22Rv1 (cell line): ENCODE results near the gene RAB27B.

Source experiments
- H3K27ac ChIP-seq: fragments of 450-650 bp; 2 replicates; pipeline ENCODE4 v1.5.1; 2017
- CTCF ChIP-seq: fragments of 450-650 bp; IDR thresholded peaks from 2 replicates; pipeline ENCODE4 v1.5.1; 2017; ENCODE audit warnings: mild to moderate bottlenecking
- ZFX ChIP-seq: fragments of 450-650 bp; IDR thresholded peaks from 2 replicates; pipeline ENCODE4 v1.6.1; 2017; ENCODE audit warnings: antibody characterized with exemption, borderline replicate concordance

RAB27B gene

GRCh38 chr18:54790109-54790508 lies 38.2 kb upstream of the RAB27B start:
- no peak for TF ChIP-seq ZFX
- no peak for TF ChIP-seq CTCF
- H3K27ac ChIP-seq = no peak overlapping the region

GRCh38 chr18:54791657-54792056 lies 36.6 kb upstream of the RAB27B start:
- no peak overlapping the region for H3K27ac ChIP-seq
- TF ChIP-seq CTCF = no peak
- TF ChIP-seq ZFX = no peak

- H3K27ac ChIP-seq = no peak overlapping the region
- TF ChIP-seq CTCF (no peak), ZFX (no peak)
Observed at GRCh38 chr18:54792079-54792478, 36.2 kb upstream of the RAB27B start.

- no peak overlapping the region for H3K27ac ChIP-seq
- no peak for TF ChIP-seq ZFX
- no peak for TF ChIP-seq CTCF
Observed at GRCh38 chr18:54794823-54795222, 33.5 kb upstream of the RAB27B start.

- TF ChIP-seq ZFX (no peak), CTCF (no peak)
- H3K27ac ChIP-seq = no peak overlapping the region
Observed at GRCh38 chr18:54798186-54798585, 30.1 kb upstream of the RAB27B start.

- no peak overlapping the region for H3K27ac ChIP-seq
- no peak for TF ChIP-seq ZFX
- no peak for TF ChIP-seq CTCF
Observed at GRCh38 chr18:54801374-54801773, 26.9 kb upstream of the RAB27B start.

GRCh38 chr18:54802178-54802577 lies 26.1 kb upstream of the RAB27B start:
- no peak overlapping the region for H3K27ac ChIP-seq
- TF ChIP-seq CTCF (no peak), ZFX (no peak)
